NAMALWA (cell line): Measurements from ENCODE around the gene TOPAZ1.
"Not testable (repeated sequence)": the region's sequence is repeated elsewhere in the genome, so short reads cannot be mapped to it uniquely, and the experiment has no call there.

Source experiments
- DNase-seq: peaks from one replicate; pipeline ENCODE4 v3.0.0-alpha.2; 2015; ENCODE audit warnings: low spot score

TOPAZ1 gene

DNA sequence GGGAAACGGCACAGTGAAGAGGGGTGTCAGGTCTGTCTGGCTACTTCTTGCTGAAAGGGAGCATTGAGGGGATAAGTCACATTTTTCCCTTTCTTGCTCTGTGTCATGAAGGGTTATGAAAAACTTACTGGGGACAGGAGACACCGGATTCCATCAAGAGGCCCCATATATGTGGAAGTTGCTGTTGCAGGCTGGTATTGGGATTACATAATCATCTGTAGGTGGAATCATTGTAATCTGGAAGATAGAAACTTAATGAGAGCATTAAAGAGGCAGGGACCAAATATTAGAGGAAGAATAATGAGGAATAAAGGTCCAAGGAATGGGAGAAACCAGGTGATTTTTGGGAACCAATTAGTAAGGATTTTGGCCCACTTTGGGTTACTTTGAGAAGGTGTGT is 92.6 kb downstream of the TOPAZ1 start:
- no peak for DNase-seq

GRCh38 chr3:44337248-44337785 is 95.6 kb downstream of the TOPAZ1 start:
- DNase-seq = peak; percentile 11

DNA sequence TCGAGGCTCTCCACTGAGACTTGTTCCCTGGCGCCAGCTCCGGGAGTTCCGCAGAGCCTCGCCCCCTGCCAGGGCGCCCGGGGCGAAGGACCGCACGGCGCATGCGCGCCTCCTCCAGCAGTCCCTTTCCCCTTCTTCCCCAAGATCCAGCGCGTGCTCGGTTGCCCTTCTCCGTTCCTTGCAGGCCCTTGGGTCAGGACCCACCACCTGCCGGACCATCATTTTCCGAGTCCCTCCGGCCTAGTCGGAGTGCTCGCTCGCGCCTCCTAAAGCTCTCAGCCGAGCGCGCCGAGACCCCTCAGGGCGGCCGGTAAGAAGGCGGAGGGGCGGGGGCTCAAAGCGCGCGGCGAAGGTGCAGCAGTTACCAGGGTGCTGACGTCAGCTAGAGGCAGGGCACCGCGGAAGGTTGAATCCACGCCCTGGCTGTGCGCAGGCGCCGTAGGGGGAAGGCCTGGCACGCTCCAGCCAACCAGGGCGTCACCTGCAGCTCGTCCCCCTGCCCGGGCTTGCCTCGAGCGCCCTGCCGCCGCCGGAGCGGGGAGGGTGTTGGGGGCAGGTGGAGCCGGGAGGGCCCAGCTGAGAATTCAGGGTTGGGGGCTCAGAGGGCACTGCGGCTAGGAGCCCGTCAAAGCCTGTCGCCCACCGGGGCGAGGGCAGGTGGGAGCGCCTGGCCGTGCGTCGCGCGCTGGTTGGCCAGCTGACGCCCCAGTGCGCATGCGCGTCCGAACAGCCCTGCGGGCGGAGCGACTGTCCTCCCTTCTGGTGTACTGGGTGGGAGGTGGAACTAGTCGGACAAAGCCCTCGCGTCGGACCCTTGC is 96.5 kb downstream of the TOPAZ1 start, which contains the start of gene TCAIM:
TSS of gene TCAIM (plus strand) at position 757 of the 818 bp plus-strand sequence. CDS start 16,017 bp downstream, outside the sequence.
- peak; percentile 97 for DNase-seq

GRCh38 chr3:44338828-44339127 is 97.1 kb downstream of the TOPAZ1 start:
- no peak for DNase-seq

DNA sequence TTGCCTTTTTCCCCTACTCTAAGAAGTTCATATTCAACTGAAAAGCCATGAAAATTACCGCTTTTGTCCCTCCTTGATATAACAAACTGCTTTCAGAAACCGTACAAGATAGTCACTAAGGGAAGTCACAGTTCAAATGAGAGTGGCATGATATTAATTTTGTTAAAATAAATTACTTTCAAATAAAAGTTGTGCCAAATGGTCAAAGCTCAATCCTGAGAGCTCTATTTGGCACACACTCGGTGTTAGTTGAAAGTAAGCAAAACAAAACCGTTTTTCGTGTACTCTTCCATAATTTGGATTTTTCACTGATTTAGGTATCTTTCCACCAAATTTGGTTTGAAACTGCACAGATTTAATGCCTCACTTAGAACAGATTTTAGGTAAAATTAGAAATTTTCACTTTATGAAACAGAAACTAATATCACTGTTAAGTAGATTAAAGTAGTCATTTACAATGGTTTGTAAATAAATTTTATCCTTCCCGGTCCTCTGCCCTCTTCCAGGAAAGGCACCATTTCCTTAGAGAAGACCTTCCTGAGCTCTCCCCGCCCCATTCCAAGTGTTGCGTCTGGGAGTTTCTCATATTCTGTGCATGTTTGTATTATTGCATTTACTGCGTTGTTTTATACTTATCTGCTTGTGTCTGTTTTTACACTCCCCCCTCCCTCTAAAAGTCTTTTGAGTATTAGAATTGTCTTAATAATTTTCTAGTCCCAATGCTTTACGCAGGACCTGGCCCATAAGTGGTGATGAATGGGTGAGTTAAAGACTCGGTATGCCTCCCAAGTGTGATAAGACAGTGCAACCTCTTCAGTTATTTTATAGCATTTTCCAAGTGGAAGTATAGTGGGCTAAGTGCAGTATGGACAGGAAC is 97.7 kb downstream of the TOPAZ1 start:
- DNase-seq = peak; percentile 13

DNA sequence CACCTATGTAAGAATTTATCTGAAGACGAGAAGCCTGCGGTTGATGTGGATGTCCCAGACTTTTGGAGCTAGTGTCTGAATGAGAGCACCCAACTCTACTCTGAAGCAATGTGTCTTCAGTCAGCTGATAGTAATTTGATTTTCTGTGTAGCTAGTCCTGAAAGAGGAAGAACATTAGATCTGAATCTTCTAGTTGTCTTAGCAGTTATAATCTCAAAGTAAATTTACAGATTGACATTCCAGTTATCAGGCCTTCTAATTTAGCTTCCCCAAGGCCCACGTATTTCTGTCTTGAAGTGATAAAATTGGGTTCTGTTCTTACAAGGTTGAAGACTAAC is 98.3 kb downstream of the TOPAZ1 start:
- no peak for DNase-seq

DNA sequence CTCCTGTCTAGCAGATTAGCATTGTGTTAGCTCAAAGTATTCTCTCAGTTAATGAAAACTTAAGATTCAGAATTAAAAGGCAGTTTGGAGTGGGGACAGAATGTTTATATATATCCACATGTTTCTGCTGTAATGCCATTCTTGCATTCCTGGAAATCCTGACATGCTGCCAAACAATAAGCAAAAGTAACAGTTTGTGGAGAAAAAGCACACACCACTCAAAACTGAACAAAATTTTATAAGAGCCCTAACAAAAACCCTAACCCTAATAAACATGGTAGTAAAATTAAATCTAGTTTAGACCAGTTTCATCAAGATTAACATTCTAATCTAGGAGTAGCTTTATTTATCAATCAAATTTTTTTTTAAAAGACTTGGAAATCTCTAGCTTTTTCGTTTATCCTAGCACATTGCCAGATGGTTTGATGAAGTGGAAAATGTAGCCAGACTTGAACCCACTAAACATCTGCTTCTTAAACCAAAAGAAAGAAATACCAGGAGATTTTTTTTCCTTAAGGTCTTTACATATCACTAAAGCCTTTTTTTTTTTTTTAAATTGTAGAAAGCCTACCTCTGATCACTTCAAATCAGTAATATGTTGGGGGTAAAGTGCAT is 100.6 kb downstream of the TOPAZ1 start:
- DNase-seq = no peak

DNA sequence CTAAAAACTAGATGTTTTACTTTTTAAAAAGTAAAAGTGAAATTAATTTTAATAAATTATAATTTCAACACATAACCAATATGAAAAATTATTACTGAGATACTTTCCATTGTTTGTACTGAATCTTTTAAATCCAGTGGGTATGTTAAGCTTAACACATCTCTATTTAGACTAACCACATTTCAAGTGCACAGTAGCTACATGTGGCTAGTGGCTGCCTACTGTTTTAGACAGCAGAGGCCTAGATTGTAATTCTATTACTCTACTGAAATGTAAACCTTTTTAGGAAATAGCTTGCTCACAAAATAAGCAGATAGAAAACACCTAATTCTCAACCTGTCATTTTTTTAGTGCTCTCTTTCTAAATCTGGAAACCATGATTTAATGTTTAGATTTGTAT is 101.7 kb downstream of the TOPAZ1 start:
- DNase-seq = no peak

DNA sequence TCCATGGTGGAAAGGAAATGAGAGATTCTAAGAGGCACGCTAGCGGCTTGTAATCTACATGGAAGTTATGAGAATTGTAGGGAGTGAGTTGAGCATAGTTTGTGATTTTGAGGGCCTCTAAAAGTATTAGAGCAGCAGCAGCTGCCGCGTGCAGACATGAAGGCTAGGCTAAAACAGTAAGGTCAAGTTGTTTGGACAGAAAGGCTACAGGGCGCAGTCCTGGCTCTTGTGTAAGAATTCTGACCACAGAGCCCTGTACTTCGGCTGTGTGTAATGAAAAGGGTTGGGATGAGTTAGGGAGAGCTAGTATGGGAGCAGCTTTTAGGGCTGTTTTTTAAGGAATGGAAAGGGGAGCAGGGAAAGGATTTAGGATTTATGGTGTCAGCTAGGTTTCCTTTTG is 104.9 kb downstream of the TOPAZ1 start:
- not testable (repeated sequence) for DNase-seq

DNA sequence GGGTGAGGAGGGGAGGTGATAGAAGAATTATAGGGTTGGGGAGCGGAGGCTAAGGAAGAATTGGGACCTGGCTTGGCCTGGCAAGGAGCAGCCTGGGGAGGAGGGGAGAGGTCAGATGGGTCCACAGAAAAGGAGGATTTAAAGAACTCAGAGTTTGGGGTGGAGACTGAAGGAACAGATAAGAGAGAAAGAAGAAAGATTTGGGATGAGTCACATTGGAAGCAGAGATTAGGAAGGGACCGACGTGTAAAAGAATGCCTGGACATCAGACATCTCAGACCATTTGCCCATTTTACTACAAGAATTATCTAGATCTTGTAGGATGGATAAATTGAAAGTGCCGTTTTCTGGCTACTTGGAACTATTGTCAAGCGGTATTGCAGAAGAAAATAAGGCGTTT is 107.3 kb downstream of the TOPAZ1 start:
- no peak for DNase-seq

- DNase-seq = no peak
Measured at GRCh38 chr3:44353355-44353924, 111.8 kb downstream of the TOPAZ1 start.

DNA sequence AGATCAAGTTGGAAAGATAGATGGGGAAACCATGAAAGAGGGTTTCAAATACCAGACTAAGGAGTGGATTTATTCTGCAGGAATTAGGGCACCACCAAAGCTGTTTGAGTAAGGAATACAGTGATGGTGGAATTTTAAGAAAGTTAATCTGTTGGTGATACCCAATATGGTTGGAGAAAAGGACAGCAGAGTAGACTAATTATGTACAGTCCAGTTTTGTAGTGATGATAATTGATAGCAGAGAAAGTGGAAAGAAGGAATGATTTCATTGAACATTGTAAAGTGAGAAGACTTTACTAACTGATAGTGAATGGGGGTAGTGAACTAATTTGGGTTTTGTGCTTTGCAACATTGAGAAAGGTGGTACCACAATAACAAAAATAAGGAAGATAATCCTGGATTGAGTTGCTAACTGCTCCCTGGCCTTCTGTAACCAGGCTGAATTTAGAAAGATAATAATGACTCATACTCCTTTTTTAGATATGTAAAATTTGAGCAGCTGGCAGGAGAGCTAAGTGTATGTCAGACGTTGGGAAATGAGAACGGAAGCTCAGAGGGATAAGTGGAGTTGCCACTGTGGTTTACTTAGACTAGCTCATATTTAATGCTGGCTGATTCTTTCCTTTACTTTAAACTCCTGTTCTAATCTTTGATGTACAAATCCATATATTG is 113.8 kb downstream of the TOPAZ1 start:
- no peak for DNase-seq

DNA sequence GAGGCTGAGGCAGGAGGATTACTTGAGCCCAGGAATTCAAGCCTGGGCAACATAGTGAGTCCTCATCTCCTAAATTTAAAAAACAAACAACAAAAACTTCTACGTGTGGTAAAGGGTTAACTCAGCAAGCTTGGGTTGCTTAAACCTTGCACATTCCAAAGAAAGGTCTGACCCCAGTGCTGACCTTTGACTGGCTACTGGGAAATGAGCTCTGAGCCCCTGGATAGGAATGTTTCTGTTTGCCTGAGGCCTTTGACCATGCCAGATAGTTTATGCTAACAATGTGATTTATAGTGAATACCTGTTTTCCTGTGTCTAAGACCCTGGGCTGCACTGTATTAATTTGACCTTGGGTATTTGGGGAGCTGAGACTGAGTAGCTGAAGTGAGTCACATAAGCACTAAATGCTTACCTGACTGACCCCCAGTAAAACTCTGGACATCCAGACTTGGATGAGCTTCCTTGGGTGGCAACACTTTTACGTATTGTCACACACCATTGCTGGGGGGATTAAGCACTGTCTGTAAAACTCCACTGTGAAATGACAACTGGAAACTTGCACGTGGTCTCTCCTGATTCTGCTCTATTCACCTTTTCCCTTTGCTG is 117.6 kb downstream of the TOPAZ1 start:
- DNase-seq = no peak

DNA sequence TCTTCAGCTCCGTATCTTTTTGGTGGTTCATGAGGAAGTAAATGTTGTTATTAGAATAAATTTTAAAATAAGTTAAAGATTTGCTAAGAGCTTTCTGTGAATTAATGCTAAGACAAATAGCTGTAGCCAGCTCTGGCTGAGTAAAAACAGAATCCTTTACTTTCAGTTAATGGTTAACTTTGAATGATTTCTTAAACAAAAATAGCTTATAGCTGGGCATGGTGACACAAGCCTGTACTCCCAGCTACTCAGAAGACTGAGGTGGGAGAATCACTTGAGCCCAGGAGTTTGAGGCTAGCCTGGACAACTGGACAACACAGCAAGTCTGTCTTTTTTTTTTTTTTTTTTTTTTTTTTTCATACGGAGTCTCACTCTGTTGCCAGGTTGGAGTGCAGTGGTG is 121.9 kb downstream of the TOPAZ1 start:
- DNase-seq = no peak

GRCh38 chr3:44365952-44366351 is 124.3 kb downstream of the TOPAZ1 start:
- no peak for DNase-seq

DNA sequence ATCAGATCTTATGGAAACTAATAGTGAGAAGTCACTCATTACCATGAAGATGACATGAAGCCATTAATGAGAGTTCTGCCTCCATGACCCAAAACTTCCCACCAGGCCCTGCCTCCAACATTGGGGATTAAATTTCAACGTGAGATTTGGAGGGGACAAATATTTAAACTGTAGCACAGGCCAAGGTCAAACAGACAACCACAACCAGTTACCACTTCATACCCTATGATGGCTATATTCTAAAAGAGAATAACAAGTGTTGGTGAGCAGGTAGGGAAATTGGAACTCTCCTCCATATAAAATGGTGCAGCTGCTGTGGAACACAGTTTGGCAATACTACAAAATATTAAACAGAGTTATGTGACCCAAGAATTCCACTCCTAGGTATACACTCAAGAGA is 133.8 kb downstream of the TOPAZ1 start:
- DNase-seq = no peak
